HG03135 (cell line): ENCODE measurements around the gene DXO.
"Not testable (repeated sequence)": the region's sequence is repeated elsewhere in the genome, so short reads cannot be mapped to it uniquely, and the experiment has no call there.

Experiments used
- ATAC-seq: cut with Tn5 transposase; IDR thresholded peaks from one replicate; pipeline ENCODE4 v1.9.1; 2021; ENCODE audit warnings: mild to moderate bottlenecking, moderate library complexity; ENCODE audit not compliant: unreplicated experiment

The DXO gene

GRCh38 chr6:31980195-31980876, 8.4 kb upstream of the DXO start:
- ATAC-seq, result not testable (repeated sequence)

GRCh38 chr6:31979238-31979898, 7.4 kb upstream of the DXO start:
- no peak for ATAC-seq

GRCh38 chr6:31978831-31979230, 6.9 kb upstream of the DXO start:
- ATAC-seq, result no peak

- no peak for ATAC-seq
These were observed 6.0 kb upstream of the DXO start for GRCh38 chr6:31977816-31978431.

- not testable (repeated sequence) for ATAC-seq
These were observed 4.1 kb upstream of the DXO start for GRCh38 chr6:31976065-31976464.

GRCh38 chr6:31972709-31973350, 892 bp upstream of the DXO start:
- no peak for ATAC-seq

GRCh38 chr6:31971279-31971992, 502 bp downstream of the DXO start:
- ATAC-seq, result no peak

GRCh38 chr6:31970604-31971271, 1.2 kb downstream of the DXO start:
- ATAC-seq, result no peak

GRCh38 chr6:31969712-31970603, 2.0 kb downstream of the DXO start:
- no peak for ATAC-seq

GRCh38 chr6:31968791-31969711, 2.9 kb downstream of the DXO start:
- ATAC-seq, result no peak

GRCh38 chr6:31968326-31968725, 3.6 kb downstream of the DXO start:
- ATAC-seq, result no peak

GRCh38 chr6:31967926-31968320, 4.0 kb downstream of the DXO start:
- ATAC-seq, result no peak

GRCh38 chr6:31966997-31967925, 4.7 kb downstream of the DXO start:
- ATAC-seq, result no peak

GRCh38 chr6:31966506-31966905, 5.4 kb downstream of the DXO start:
- no peak for ATAC-seq

GRCh38 chr6:31965700-31966099, 6.2 kb downstream of the DXO start:
- no peak for ATAC-seq

- ATAC-seq, result no peak
These were observed 8.0 kb downstream of the DXO start for GRCh38 chr6:31963921-31964320.

- no peak for ATAC-seq
These were observed 10.3 kb downstream of the DXO start for GRCh38 chr6:31961616-31962015.
